Mesendoderm (in vitro differentiated cells): Measurements from ENCODE around the gene GSTM2.
"Not testable (repeated sequence)": the region's sequence is repeated elsewhere in the genome, so short reads cannot be mapped to it uniquely, and the experiment has no call there.

Experiments used
- DNase-seq: peaks from one replicate; pipeline ENCODE4 v3.0.0; 2013
- H2AK5ac ChIP-seq: 2 replicates; pipeline ENCODE4 v1.6.1; 2013; ENCODE audit warnings: low read length, inconsistent platforms
- H2BK120ac ChIP-seq: 2 replicates; pipeline ENCODE4 v1.6.1; 2013; ENCODE audit warnings: low read depth, mild to moderate bottlenecking, low read length, moderate library complexity, mixed read lengths
- H2BK15ac ChIP-seq: replicated peaks from 2 replicates; pipeline ENCODE4 v1.6.1; 2013; ENCODE audit warnings: low read depth, mild to moderate bottlenecking, moderate library complexity
- H2BK5ac ChIP-seq: 2 replicates; pipeline ENCODE4 v1.6.1; 2013; ENCODE audit warnings: low read length, inconsistent platforms
- H3K18ac ChIP-seq: 2 replicates; pipeline ENCODE4 v1.6.1; 2013; ENCODE audit warnings: mild to moderate bottlenecking, low read length, mixed read lengths
- H3K23ac ChIP-seq: one replicate; pipeline ENCODE4 v1.6.1; 2013; ENCODE audit warnings: low read length
- H3K27ac ChIP-seq: 2 replicates; pipeline ENCODE4 v1.5.1; 2013; ENCODE audit warnings: low read depth, mild to moderate bottlenecking, inconsistent platforms, low read length, moderate library complexity
- H3K27me3 ChIP-seq: 2 replicates; pipeline ENCODE4 v1.6.1; 2013; ENCODE audit warnings: low read length, control low read depth, mild to moderate bottlenecking, inconsistent platforms; ENCODE audit not compliant: insufficient read depth, poor library complexity
- H3K36me3 ChIP-seq: 2 replicates; pipeline ENCODE4 v1.6.1; 2013; ENCODE audit warnings: low read length, inconsistent platforms; ENCODE audit not compliant: control insufficient read depth, insufficient read depth
- H3K4ac ChIP-seq: one replicate; pipeline ENCODE4 v1.6.1; 2013; ENCODE audit warnings: low read depth, mild to moderate bottlenecking, low read length, moderate library complexity
- H3K4me1 ChIP-seq: 2 replicates; pipeline ENCODE4 v1.6.1; 2013; ENCODE audit warnings: low read depth, low read length, inconsistent platforms; ENCODE audit not compliant: control insufficient read depth
- H3K4me2 ChIP-seq: 2 replicates; pipeline ENCODE4 v1.6.1; 2013; ENCODE audit warnings: low read length
- H3K4me3 ChIP-seq: 2 replicates; pipeline ENCODE4 v1.5.1; 2013; ENCODE audit warnings: mild to moderate bottlenecking, low read length
- H3K56ac ChIP-seq: one replicate; pipeline ENCODE4 v1.6.1; 2013; ENCODE audit warnings: low read length
- H3K79me1 ChIP-seq: 2 replicates; pipeline ENCODE4 v1.6.1; 2013; ENCODE audit warnings: low read length, inconsistent platforms
- H3K79me2 ChIP-seq: 2 replicates; pipeline ENCODE4 v1.6.1; 2013; ENCODE audit warnings: mild to moderate bottlenecking, low read length; ENCODE audit not compliant: control insufficient read depth, insufficient read depth
- H3K9ac ChIP-seq: 2 replicates; pipeline ENCODE4 v1.6.1; 2013; ENCODE audit warnings: low read length, inconsistent platforms
- H4K5ac ChIP-seq: one replicate; pipeline ENCODE4 v1.6.1; 2013; ENCODE audit warnings: low read length
- H4K8ac ChIP-seq: one replicate; pipeline ENCODE4 v1.6.1; 2013; ENCODE audit warnings: low read depth, mild to moderate bottlenecking, control low read depth, low read length, moderate library complexity
- WGBS: extraction: QIAGEN DNeasy Blood & Tissue Kit; methylation state at CpG from one replicate; pipeline ENCODE4 v1.1.7; 2013; ENCODE audit warnings: low lambda C conversion rate, missing lambda C conversion rate; ENCODE audit not compliant: insufficient coverage; ENCODE audit errors: extremely low coverage; 5-methylcytosine and 5-hydroxymethylcytosine counted together

The GSTM2 gene

DNA sequence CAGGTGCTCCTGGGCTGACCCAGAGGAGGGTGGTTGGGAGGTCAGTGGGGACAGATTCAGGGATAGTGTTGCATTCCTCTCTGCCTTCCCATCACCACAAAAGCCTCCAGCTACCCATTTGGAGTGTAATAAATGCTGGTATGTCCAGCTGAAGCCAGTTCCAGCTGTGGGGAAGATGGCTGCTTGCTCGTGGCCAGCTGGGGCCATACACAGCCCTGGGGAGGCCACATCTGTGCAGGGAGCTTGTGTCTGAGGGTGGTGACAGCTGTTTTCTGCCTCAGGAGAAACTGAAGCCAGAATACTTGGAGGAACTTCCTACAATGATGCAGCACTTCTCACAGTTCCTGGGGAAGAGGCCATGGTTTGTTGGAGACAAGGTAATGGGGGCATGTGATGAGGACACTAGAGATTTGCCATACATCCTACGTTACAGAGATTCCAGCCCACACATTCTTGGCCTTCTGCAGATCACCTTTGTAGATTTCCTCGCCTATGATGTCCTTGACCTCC is 9.3 kb upstream of the GSTM2 start:
- H2BK120ac ChIP-seq = no peak overlapping the region
- no peak overlapping the region for H2BK5ac ChIP-seq
- H3K18ac ChIP-seq = no peak overlapping the region
- H3K36me3 ChIP-seq = no peaks in the 10 kb centered on the region
- no peaks in the 10 kb centered on the region for H3K79me2 ChIP-seq
- no peak overlapping the region for H3K27ac ChIP-seq
- H3K4me2 ChIP-seq = no peak overlapping the region
- no peak overlapping the region for H2AK5ac ChIP-seq
- WGBS = no CpG with 5 or more reads among the region's 3 CpGs
- no peak overlapping the region for H4K8ac ChIP-seq
- H3K4ac ChIP-seq = no peak overlapping the region
- no peak overlapping the region for H3K4me3 ChIP-seq
- H3K27me3 ChIP-seq = peaks cover 3% of the 10 kb centered on the region
- no peak overlapping the region for H3K9ac ChIP-seq
- H3K4me1 ChIP-seq = peaks cover 2% of the 10 kb centered on the region
- H3K79me1 ChIP-seq = no peaks in the 10 kb centered on the region
- no peak for DNase-seq
- no peak overlapping the region for H4K5ac ChIP-seq
- peak overlapping the region; percentile 80 for H3K23ac ChIP-seq
- H2BK15ac ChIP-seq = no peak overlapping the region
- H3K56ac ChIP-seq = no peak overlapping the region

DNA sequence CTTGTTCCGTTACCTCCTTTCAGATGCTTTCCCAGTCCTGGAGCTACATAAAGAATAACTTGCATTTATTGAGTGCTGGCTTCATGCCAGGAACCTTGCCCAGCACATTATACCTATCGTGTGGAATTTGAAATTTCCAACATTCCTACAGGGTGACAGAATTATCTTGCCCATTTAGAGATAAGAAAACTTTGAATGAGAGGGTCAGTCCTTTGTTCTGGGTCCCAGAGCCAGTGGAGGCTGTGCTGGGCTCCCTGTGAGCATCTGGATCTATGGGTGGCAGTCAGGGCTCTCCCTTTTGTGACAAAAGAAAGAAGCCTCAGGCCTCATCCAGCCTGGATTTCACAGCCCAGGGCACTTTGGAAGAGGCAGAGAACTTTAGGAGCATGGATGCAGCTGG is 8.7 kb upstream of the GSTM2 start:
- Histone ChIP-seq H2BK120ac (no peak overlapping the region), H4K5ac (no peak overlapping the region), H3K4me2 (no peak overlapping the region), H3K27me3 (peaks cover 3% of the 10 kb centered on the region), H2BK15ac (no peak overlapping the region), H3K4ac (no peak overlapping the region), H3K27ac (no peak overlapping the region), H3K4me3 (no peak overlapping the region), H2BK5ac (no peak overlapping the region), H4K8ac (no peak overlapping the region), H2AK5ac (no peak overlapping the region), H3K36me3 (no peaks in the 10 kb centered on the region), H3K4me1 (peaks cover 2% of the 10 kb centered on the region), H3K18ac (no peak overlapping the region), H3K79me2 (no peaks in the 10 kb centered on the region), H3K56ac (no peak overlapping the region), H3K79me1 (no peaks in the 10 kb centered on the region), H3K23ac (no peak overlapping the region), H3K9ac (no peak overlapping the region)
- peak; percentile 24 for DNase-seq
- no CpG with 5 or more reads among the region's 2 CpGs for WGBS

DNA sequence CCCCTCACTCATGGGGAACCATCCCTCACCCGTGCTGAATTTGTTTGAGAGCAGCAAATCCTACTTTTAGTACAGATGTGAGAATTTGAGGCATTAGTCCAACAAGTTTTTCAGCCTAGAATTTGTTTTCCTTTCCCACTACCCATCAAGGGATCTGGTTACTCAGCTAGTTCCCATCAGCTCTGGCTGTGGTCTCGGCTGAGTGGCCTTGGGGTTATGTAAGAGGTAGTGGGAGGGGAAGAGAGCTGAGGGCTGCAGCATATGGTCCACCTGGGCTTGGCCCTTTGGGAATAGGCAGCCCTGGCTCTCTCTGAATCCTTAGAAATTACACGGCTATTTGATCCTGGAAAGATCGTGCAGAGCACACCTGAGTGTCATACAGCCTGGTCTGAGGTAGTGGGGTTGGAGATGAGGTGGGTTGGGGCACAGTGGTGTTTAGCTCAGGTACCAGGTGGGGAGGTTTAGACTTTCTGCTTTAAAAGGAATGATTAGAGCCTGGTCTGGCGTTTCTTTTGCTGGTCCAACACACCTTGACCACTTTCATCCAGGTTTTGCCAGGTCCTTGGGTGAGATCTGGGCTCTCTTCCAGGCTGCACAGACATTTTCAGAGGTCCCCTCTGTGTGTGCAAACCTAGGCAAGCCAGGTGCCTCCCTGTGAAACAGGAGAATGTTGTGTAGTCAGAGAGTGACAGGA is 7.7 kb upstream of the GSTM2 start:
- no peak for DNase-seq
- H2AK5ac ChIP-seq = no peak overlapping the region
- WGBS = no CpG with 5 or more reads among the region's 5 CpGs

DNA sequence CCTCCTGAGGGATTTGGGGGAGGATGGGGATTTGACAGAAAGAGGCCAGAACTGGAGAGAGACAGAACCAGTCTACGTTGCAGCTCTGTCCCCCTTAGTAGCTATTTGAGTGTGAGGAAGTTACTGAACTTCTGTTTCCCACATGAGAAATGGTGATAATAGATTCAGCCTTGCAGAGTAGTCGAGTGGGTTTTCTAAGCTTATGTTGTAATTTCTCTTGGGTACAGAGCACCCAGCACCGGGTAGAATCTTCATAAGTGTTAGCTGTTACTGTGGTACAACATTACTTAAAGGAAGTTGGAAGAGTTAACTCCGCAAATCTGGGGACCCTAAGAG is 7.2 kb upstream of the GSTM2 start:
- no CpG with 5 or more reads among the region's 4 CpGs for WGBS
- not testable (repeated sequence) for H2BK120ac ChIP-seq, H4K5ac ChIP-seq, H3K56ac ChIP-seq, H3K4me1 ChIP-seq, H3K23ac ChIP-seq, H3K18ac ChIP-seq, H3K36me3 ChIP-seq, H3K4me2 ChIP-seq, H3K27me3 ChIP-seq, H3K9ac ChIP-seq, H2AK5ac ChIP-seq, H3K79me2 ChIP-seq, H4K8ac ChIP-seq, H3K4me3 ChIP-seq, H3K27ac ChIP-seq, H3K79me1 ChIP-seq, H3K4ac ChIP-seq, DNase-seq, H2BK5ac ChIP-seq, H2BK15ac ChIP-seq

More for the DNA sequence above, 7.7 kb upstream of the GSTM2 start:
- H3K27ac ChIP-seq = no peak overlapping the region
- no peak overlapping the region for H3K4ac ChIP-seq
- no peaks in the 10 kb centered on the region for H3K79me2 ChIP-seq
- H3K4me1 ChIP-seq = peaks cover 2% of the 10 kb centered on the region
- H2BK15ac ChIP-seq = no peak overlapping the region
- no peak overlapping the region for H3K4me2 ChIP-seq
- no peaks in the 10 kb centered on the region for H3K36me3 ChIP-seq
- no peaks in the 10 kb centered on the region for H3K79me1 ChIP-seq
- no peak overlapping the region for H4K5ac ChIP-seq
- H3K23ac ChIP-seq = no peak overlapping the region
- H3K9ac ChIP-seq = no peak overlapping the region
- H3K4me3 ChIP-seq = no peak overlapping the region
- H2BK120ac ChIP-seq = no peak overlapping the region
- H3K27me3 ChIP-seq = no peaks in the 10 kb centered on the region
- no peak overlapping the region for H3K56ac ChIP-seq
- H3K18ac ChIP-seq = no peak overlapping the region
- no peak overlapping the region for H4K8ac ChIP-seq
- H2BK5ac ChIP-seq = no peak overlapping the region

DNA sequence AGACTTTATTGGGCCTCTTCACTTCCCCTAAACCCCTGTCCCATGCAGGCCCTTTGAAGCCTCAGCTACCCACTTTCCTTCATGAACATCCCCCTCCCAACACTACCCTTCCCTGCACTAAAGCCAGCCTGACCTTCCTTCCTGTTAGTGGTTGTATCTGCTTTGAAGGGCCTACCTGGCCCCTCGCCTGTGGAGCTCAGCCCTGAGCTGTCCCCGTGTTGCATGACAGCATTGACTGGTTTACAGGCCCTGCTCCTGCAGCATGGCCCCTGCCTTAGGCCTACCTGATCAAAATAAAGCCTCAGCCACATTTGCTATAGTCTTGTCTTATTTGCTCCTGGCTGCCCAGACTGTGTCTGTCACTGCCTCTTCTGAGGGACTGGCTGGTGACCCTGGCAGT is 6.5 kb upstream of the GSTM2 start:
- no peak overlapping the region for H3K18ac ChIP-seq
- no CpG with 5 or more reads among the region's 2 CpGs for WGBS
- no peaks in the 10 kb centered on the region for H3K36me3 ChIP-seq
- H3K79me2 ChIP-seq = no peaks in the 10 kb centered on the region
- no peak overlapping the region for H2BK15ac ChIP-seq
- DNase-seq = no peak
- no peak overlapping the region for H3K4me2 ChIP-seq
- H3K4me1 ChIP-seq = no peaks in the 10 kb centered on the region
- no peak overlapping the region for H2BK120ac ChIP-seq
- H3K23ac ChIP-seq = no peak overlapping the region
- H3K27me3 ChIP-seq = no peaks in the 10 kb centered on the region
- no peak overlapping the region for H2AK5ac ChIP-seq
- H3K79me1 ChIP-seq = no peaks in the 10 kb centered on the region
- no peak overlapping the region for H3K9ac ChIP-seq
- H3K4ac ChIP-seq = no peak overlapping the region
- no peak overlapping the region for H4K8ac ChIP-seq
- H3K56ac ChIP-seq = no peak overlapping the region
- no peak overlapping the region for H2BK5ac ChIP-seq
- H3K27ac ChIP-seq = no peak overlapping the region
- no peak overlapping the region for H3K4me3 ChIP-seq
- no peak overlapping the region for H4K5ac ChIP-seq

DNA sequence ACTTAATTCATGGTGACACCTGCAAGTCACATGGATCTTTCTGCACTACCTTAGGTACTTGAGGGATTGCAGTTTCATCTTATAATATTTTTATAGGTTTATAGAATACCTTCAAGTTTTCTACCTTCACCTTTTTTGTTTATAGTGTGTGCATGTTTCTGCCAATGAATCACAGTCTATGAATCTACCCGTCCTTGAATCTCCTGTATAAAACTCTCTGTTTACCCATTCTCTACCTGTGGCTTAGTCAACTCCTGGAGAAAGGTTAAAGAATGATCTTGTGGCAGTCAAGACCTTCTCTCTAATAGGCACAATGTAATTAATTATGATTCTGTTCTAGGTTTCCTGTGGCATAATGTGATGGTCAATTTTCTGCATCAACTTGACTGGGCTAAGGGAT is 3.2 kb upstream of the GSTM2 start:
- Histone ChIP-seq H4K5ac (no peak overlapping the region), H3K27me3 (no peaks in the 10 kb centered on the region), H3K4me2 (no peak overlapping the region), H3K23ac (no peak overlapping the region), H3K18ac (no peak overlapping the region), H4K8ac (no peak overlapping the region), H2BK5ac (no peak overlapping the region), H2BK120ac (no peak overlapping the region), H3K9ac (no peak overlapping the region), H3K36me3 (no peaks in the 10 kb centered on the region), H3K4me1 (no peaks in the 10 kb centered on the region), H3K27ac (no peak overlapping the region), H3K4ac (no peak overlapping the region), H3K4me3 (no peak overlapping the region), H3K56ac (no peak overlapping the region), H3K79me2 (no peaks in the 10 kb centered on the region), H3K79me1 (no peaks in the 10 kb centered on the region), H2BK15ac (no peak overlapping the region), H2AK5ac (no peak overlapping the region)
- no peak for DNase-seq
- WGBS = no CpG with 5 or more reads among the region's 1 CpG
